GM23248 (cell line): ENCODE data around the gene MTA3. TPM values are rescaled to one million over a fixed set of nuclear protein-coding genes. Genes with fewer than 3 reads are reported as not detected.
A peak's percentile ranks its signal among the peaks of the same experiment; 100 is the strongest.

ENCODE experiments used
- DNase-seq: peaks from one replicate; pipeline ENCODE4 v3.0.0-alpha.2; 2015
- H2AFZ ChIP-seq: fragments of 200-600 bp; sonication (generic); 2 replicates; pipeline ENCODE4 v1.6.1; 2016; ENCODE audit warnings: antibody characterized with exemption
- H3F3A ChIP-seq: fragments of 200-600 bp; sonication (generic); 2 replicates; pipeline ENCODE4 v1.6.1; 2016; ENCODE audit warnings: mild to moderate bottlenecking, antibody characterized with exemption, mixed run types; ENCODE audit not compliant: insufficient read depth
- H3K27ac ChIP-seq: fragments of 200-600 bp; sonication (generic); 2 replicates; pipeline ENCODE4 v1.5.1; 2016; ENCODE audit warnings: mild to moderate bottlenecking
- H3K27me3 ChIP-seq: fragments of 200-600 bp; sonication (generic); replicated peaks from 2 replicates; pipeline ENCODE4 v1.6.1; 2016; ENCODE audit warnings: mild to moderate bottlenecking; ENCODE audit not compliant: insufficient read depth
- H3K36me3 ChIP-seq: fragments of 200-600 bp; sonication (generic); 2 replicates; pipeline ENCODE4 v1.6.1; 2016; ENCODE audit warnings: low read depth, mild to moderate bottlenecking
- H3K4me1 ChIP-seq: fragments of 200-600 bp; sonication (generic); 2 replicates; pipeline ENCODE4 v1.6.1; 2016; ENCODE audit warnings: mild to moderate bottlenecking; ENCODE audit not compliant: insufficient read depth
- H3K4me2 ChIP-seq: fragments of 200-600 bp; sonication (generic); one replicate; pipeline ENCODE4 v1.6.1; 2016; ENCODE audit warnings: mild to moderate bottlenecking; ENCODE audit not compliant: unreplicated experiment
- H3K4me3 ChIP-seq: fragments of 200-600 bp; sonication (generic); 2 replicates; pipeline ENCODE4 v1.5.1; 2016; ENCODE audit warnings: mild to moderate bottlenecking
- H3K79me2 ChIP-seq: fragments of 200-600 bp; sonication (generic); 2 replicates; pipeline ENCODE4 v1.6.1; 2016; ENCODE audit warnings: mild to moderate bottlenecking; ENCODE audit not compliant: insufficient read depth
- H3K9ac ChIP-seq: fragments of 200-600 bp; sonication (generic); 2 replicates; pipeline ENCODE4 v1.6.1; 2016; ENCODE audit warnings: mild to moderate bottlenecking
- H3K9me2 ChIP-seq: fragments of 200-600 bp; sonication (generic); 2 replicates; pipeline ENCODE4 v1.6.1; 2016; ENCODE audit warnings: mixed run types, mild to moderate bottlenecking, moderate library complexity; ENCODE audit not compliant: insufficient read depth
- H3K9me3 ChIP-seq: fragments of 200-600 bp; sonication (generic); one replicate; pipeline ENCODE4 v1.6.1; 2017; ENCODE audit warnings: low read depth
- H4K20me1 ChIP-seq: fragments of 200-600 bp; sonication (generic); 2 replicates; pipeline ENCODE4 v1.6.0; 2016; ENCODE audit not compliant: insufficient read depth
- EZH2 ChIP-seq: fragments of 200-600 bp; sonication (generic); IDR thresholded peaks from 2 replicates; pipeline ENCODE4 v1.6.1; 2018; ENCODE audit warnings: antibody characterized with exemption, mild to moderate bottlenecking; ENCODE audit not compliant: insufficient read depth, poor library complexity, severe bottlenecking
- EZH2phosphoT487 ChIP-seq: fragments of 200-600 bp; sonication (generic); IDR thresholded peaks from 2 replicates; pipeline ENCODE4 v1.6.1; 2018; ENCODE audit warnings: antibody characterized with exemption, moderate library complexity, mild to moderate bottlenecking, low read depth; ENCODE audit not compliant: insufficient read depth
- WGBS, 2 experiments: methylation state at CpG; one replicate each; pipeline ENCODE4 v1.1.6; 2015 to 2017; ENCODE audit warnings: low lambda C conversion rate in 2 of 2, low coverage in 1 of 2; ENCODE audit errors: missing lambda C conversion rate in 2 of 2; 5-methylcytosine and 5-hydroxymethylcytosine counted together
- in situ Hi-C: fragments of 300-500 bp; cut with MboI; formaldehyde crosslinking; loops from 2 replicates; pipeline ENCODE4 v1.15.0; 2020
- polyA plus RNA-seq: library from polyadenylated mRNA; unstranded; fragments of >200 nt; fragmentation: Nextera tagmentation; extraction: Ambion mirVana; gene quantifications from 2 replicates; pipeline ENCODE4 v1.2.1, GENCODE V29; 2016
- total RNA-seq: library from RNA; depleted of rRNA; stranded (reverse); fragments of >200 nt; shearing (Covaris generic); gene quantifications from 2 replicates; pipeline ENCODE4 v1.2.3, GENCODE V29; 2014

Gene MTA3
- total and polyA plus RNA-seq, 2 experiments from 2014 or later = 25.7 to 29.7 TPM

DNA sequence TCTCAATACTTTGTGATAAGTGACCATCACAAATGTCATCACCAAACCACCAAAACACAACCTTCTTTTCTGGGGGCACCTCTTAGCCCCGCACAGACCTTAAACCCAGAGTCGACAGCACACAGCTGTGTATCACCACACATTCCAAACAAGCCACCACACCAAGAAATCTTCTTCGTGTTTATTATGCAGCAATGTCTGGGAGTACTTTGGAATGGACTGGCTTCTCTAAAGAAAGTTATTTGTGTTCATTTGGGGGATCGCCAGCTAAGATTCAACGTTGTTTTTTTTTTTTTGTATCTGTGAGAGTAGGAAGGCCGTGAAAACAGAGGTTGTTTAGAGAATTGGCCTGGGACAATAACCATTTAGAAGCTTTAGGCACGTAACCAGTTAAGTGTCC is 1.1 kb upstream of the MTA3 start:
- DNase-seq = peak; percentile 66
- TF ChIP-seq EZH2 = no peak
- TF ChIP-seq EZH2phosphoT487 = no peak
- Histone ChIP-seq H3K79me2 (peaks cover 31% of the 10 kb centered on the region), H3K27me3 (no peaks in the 10 kb centered on the region), H2AFZ (peak overlapping the region; percentile 76), H3K9me2 (no peaks in the 10 kb centered on the region), H3F3A (peaks cover 21% of the 10 kb centered on the region), H3K27ac (peak overlapping the region; percentile 9), H3K9me3 (no peaks in the 10 kb centered on the region), H3K4me2 (peak overlapping the region; percentile 11), H3K9ac (0 out of 2 replicates have a peak overlapping the region, but pooled peaks have one; percentile 20), H3K36me3 (no peaks in the 10 kb centered on the region), H3K4me1 (peaks cover 20% of the 10 kb centered on the region; the same call in 1 of the 2 replicates), H4K20me1 (no peaks in the 10 kb centered on the region), H3K4me3 (no peak overlapping the region)
- 35 to 38% methylated on average over 7 of the region's 7 CpGs for WGBS, 2 experiments
- in situ Hi-C loops = no loop called here

DNA sequence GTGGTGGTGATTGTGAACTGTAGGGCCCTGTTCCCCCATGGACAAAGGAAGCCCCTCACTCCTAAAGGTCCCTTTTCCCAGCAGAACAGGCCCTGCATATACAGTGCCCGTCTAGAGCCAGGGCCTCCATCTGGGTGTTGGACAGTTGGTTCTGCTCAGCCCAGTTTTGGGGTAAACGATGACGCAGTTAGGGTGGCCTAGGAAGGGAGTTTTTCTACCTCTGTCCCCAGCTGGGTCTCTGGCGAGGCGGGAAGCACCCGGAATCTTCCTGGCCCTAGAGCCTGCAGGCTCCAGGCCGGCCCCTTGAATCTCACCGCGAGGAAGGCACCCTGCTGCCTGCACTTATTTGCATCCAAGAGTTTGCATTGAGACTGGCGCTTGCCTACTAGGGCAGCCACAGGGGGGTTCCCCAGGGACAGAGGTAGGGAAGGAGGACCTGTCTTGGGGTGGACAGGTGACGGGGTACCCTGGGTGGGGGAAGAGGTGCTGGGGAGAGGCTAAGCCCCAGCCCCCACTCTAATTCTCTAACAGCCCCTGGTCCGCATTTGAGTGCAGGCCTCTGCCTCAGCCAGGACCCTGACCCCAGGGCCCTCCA is 529 bp upstream of the MTA3 start:
- H3K9me3 ChIP-seq = no peaks in the 10 kb centered on the region
- peaks cover 20% of the 10 kb centered on the region; the same call in 1 of the 2 replicates for H3K4me1 ChIP-seq
- peaks cover 36% of the 10 kb centered on the region for H3K79me2 ChIP-seq
- peak; percentile 25 for DNase-seq
- no peaks in the 10 kb centered on the region for H3K36me3 ChIP-seq
- H3K9me2 ChIP-seq = no peaks in the 10 kb centered on the region
- no peaks in the 10 kb centered on the region for H4K20me1 ChIP-seq
- no peaks in the 10 kb centered on the region for H3K27me3 ChIP-seq
- in situ Hi-C loops = no loop called here
- no peak for TF ChIP-seq EZH2phosphoT487
- TF ChIP-seq EZH2 = no peak
- peak overlapping the region; percentile 11 for H3K4me2 ChIP-seq
- peak overlapping the region; percentile 9 for H3K27ac ChIP-seq
- WGBS, 2 experiments = 29 to 39% methylated on average over 10 to 12 of the region's 12 CpGs
- peak overlapping the region; percentile 20; the same call in 1 of the 2 replicates for H3K9ac ChIP-seq
- H3K4me3 ChIP-seq = 0 out of 2 replicates have a peak overlapping the region, but pooled peaks have one; percentile 9
- peak overlapping the region; percentile 76 for H2AFZ ChIP-seq
- H3F3A ChIP-seq = peaks cover 21% of the 10 kb centered on the region

GRCh38 chr2:42569116-42569711 is 782 bp downstream of the MTA3 start:
- Histone ChIP-seq H3K4me2 (peak overlapping the region; percentile 81), H3K9ac (peak overlapping the region; percentile 81), H3K9me3 (no peaks in the 10 kb centered on the region), H3K4me3 (peak overlapping the region; percentile 73), H3K36me3 (no peaks in the 10 kb centered on the region), H3K9me2 (no peaks in the 10 kb centered on the region), H3F3A (peaks cover 21% of the 10 kb centered on the region), H3K27me3 (no peaks in the 10 kb centered on the region), H3K4me1 (peaks cover 20% of the 10 kb centered on the region; the same call in 1 of the 2 replicates), H2AFZ (peak overlapping the region; percentile 77), H4K20me1 (no peaks in the 10 kb centered on the region), H3K27ac (peak overlapping the region; percentile 33), H3K79me2 (peaks cover 43% of the 10 kb centered on the region)
- TF ChIP-seq EZH2 (no peak), EZH2phosphoT487 (no peak)
- peak; percentile 56 for DNase-seq
- WGBS, 2 experiments = 1 to 2% methylated on average over 14 to 20 of the region's 20 CpGs
- in situ Hi-C loops = no loop called here

GRCh38 chr2:42569883-42570282 is 1.5 kb downstream of the MTA3 start:
- 55 to 59% methylated on average over 4 of the region's 4 CpGs for WGBS, 2 experiments
- DNase-seq = no peak

More at GRCh38 chr2:42569883-42570282, 1.5 kb downstream of the MTA3 start:
- peak overlapping the region; percentile 77 for H2AFZ ChIP-seq
- no peaks in the 10 kb centered on the region for H4K20me1 ChIP-seq
- TF ChIP-seq EZH2phosphoT487 = no peak
- no peak for TF ChIP-seq EZH2
- no peaks in the 10 kb centered on the region for H3K9me2 ChIP-seq
- H3F3A ChIP-seq = peaks cover 21% of the 10 kb centered on the region
- no peaks in the 10 kb centered on the region for H3K27me3 ChIP-seq
- peaks cover 20% of the 10 kb centered on the region; the same call in 1 of the 2 replicates for H3K4me1 ChIP-seq
- H3K27ac ChIP-seq = no peak overlapping the region; the same call in 1 of the 2 replicates
- peaks cover 47% of the 10 kb centered on the region for H3K79me2 ChIP-seq
- H3K4me3 ChIP-seq = peak overlapping the region; percentile 73
- no peaks in the 10 kb centered on the region for H3K9me3 ChIP-seq
- in situ Hi-C loops = no loop called here
- H3K4me2 ChIP-seq = peak overlapping the region; percentile 81
- peak overlapping the region; percentile 81 for H3K9ac ChIP-seq
- no peaks in the 10 kb centered on the region for H3K36me3 ChIP-seq
